Measurements from ENCODE around the gene PIGT. TPM values are rescaled to one million over a fixed set of nuclear protein-coding genes. Genes with fewer than 3 reads are reported as not detected.

PIGT gene
- total RNA-seq: 137 TPM
- polyA plus RNA-seq: 100 to 1,000 TPM in 1 of 4 donors, 10 to 100 TPM in 3; 80.3 to 102 (median 91.7) TPM

DNA sequence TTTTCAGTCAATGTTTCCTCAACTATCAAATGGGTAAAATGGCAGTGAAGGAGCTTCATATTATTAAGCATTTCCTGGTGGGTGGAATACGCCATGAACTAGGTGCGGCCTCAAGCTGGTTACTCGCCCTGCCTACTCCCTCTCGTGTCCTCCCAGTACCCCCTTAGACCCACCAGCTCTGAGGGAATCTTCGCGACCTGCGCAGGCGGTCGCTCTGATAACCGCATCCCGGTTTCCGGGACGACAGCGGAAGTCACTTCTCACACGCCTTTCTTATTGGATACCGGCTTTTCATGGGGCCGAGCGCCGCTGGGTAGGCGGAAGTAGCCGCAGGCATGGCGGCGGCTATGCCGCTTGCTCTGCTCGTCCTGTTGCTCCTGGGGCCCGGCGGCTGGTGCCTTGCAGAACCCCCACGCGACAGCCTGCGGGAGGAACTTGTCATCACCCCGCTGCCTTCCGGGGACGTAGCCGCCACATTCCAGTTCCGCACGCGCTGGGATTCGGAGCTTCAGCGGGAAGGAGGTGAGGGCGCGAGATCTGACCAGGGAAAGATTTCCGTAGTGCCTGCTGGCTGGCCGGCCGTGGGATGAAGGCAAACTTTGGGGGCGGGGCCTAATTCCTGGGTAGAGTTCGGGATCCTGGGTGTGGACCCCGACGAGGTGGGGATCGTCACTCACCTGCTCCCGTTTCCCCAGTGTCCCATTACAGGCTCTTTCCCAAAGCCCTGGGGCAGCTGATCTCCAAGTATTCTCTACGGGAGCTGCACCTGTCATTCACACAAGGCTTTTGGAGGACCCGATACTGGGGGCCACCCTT, at the start of gene PIGT:
PIGT (plus strand) TSS at position 320 of the 816 bp plus-strand sequence; CDS start at position 336, 16 bp downstream.
- peak within 1 kb of the TSS; percentile 95 for H3K4me3 ChIP-seq (ENCODE audit: low read depth, low read length)
- Mint-ChIP-seq H3K27me3 (no peaks in the 10 kb centered on the region), H3K4me3 (peak within 1 kb of the TSS; percentile 92 to 100 (median 96)), H3K27ac (peak within 1 kb of the TSS; percentile 98 to 99 (median 99)), H3K4me1 (peaks cover 24 to 45% (median 31%) of the 10 kb centered on the region in 4 donors), H3K9me3 (no peaks in the 10 kb centered on the region), H3K36me3 (peaks cover 31% of the 10 kb centered on the region)
- no peaks in the 10 kb centered on the region for H3K27me3 ChIP-seq (ENCODE audit: control insufficient read depth, insufficient read depth, low read length)
- DNase-seq (peak; percentile 89 to 92 (median 90)), ATAC-seq (ENCODE audit: low read depth in 2 of 2) (peak; percentile 96 to 97)
- H3K4me1 ChIP-seq (ENCODE audit: control insufficient read depth, insufficient read depth, low read length, poor library complexity, severe bottlenecking): peaks cover 38% of the 10 kb centered on the region
- H3K9me3 ChIP-seq (ENCODE audit: control insufficient read depth in 2 of 2, low read length in 2 of 2): no peaks in the 10 kb centered on the region
- peaks cover 29% of the 10 kb centered on the region for H3K36me3 ChIP-seq (ENCODE audit: control insufficient read depth, insufficient read depth, low read length)
- H3K27ac ChIP-seq (ENCODE audit: insufficient read depth, low read length, poor library complexity, severe bottlenecking): peak within 1 kb of the TSS; percentile 89

- peak overlapping the region in 1 of 3 donors; percentile 41 for H3K27ac Mint-ChIP-seq
- H3K9me3 Mint-ChIP-seq: no peaks in the 10 kb centered on the region
- no peaks in the 10 kb centered on the region for H3K27me3 Mint-ChIP-seq
- peaks cover 17 to 65% (median 47%) of the 10 kb centered on the region in 4 donors for H3K4me1 Mint-ChIP-seq
- no peaks in the 10 kb centered on the region for H3K9me3 ChIP-seq (ENCODE audit: control insufficient read depth in 2 of 2, low read length in 2 of 2)
- no peaks in the 10 kb centered on the region for H3K27me3 ChIP-seq (ENCODE audit: control insufficient read depth, insufficient read depth, low read length)
- no peak overlapping the region for H3K27ac ChIP-seq (ENCODE audit: insufficient read depth, low read length, poor library complexity, severe bottlenecking)
- H3K36me3 Mint-ChIP-seq: peaks cover 22% of the 10 kb centered on the region
- peak overlapping the region in 1 of 4 donors; percentile 76 for H3K4me3 Mint-ChIP-seq
- no peak overlapping the region for H3K4me3 ChIP-seq (ENCODE audit: low read depth, low read length)
- ATAC-seq (ENCODE audit: low read depth in 2 of 2): no peak
- peaks cover 44% of the 10 kb centered on the region for H3K4me1 ChIP-seq (ENCODE audit: control insufficient read depth, insufficient read depth, low read length, poor library complexity, severe bottlenecking)
- peaks cover 26% of the 10 kb centered on the region for H3K36me3 ChIP-seq (ENCODE audit: control insufficient read depth, insufficient read depth, low read length)
- DNase-seq: no peak
Observed at GRCh38 chr20:45366192-45366591, 49.7 kb upstream of the PIGT start.

DNA sequence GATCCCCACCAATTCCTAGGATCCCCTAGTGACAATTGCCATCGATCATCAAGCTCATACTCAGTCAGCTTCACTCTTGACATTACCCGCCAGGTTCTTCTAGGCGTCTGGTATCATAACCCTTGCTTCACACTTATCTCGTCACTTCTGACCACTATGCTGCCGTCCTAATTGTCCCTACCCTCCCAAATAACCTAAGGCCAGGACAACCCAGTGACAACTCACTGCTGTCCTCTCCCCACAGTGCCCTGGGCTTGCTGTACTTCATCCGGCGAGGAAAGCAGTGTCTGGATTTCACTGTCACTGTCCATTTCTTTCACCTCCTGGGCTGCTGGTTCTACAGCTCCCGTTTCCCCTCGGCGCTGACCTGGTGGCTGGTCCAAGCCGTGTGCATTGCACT, 49.3 kb upstream of the PIGT start:
- Mint-ChIP-seq H3K4me3 (peak overlapping the region in 1 of 4 donors; percentile 76), H3K27ac (peak overlapping the region in 1 of 3 donors; percentile 96), H3K4me1 (peaks cover 17 to 69% (median 51%) of the 10 kb centered on the region in 4 donors), H3K27me3 (no peaks in the 10 kb centered on the region), H3K36me3 (peaks cover 22% of the 10 kb centered on the region), H3K9me3 (no peaks in the 10 kb centered on the region)
- DNase-seq (no peak), ATAC-seq (ENCODE audit: low read depth in 2 of 2) (no peak)
- Histone ChIP-seq H3K27me3 (ENCODE audit: control insufficient read depth, insufficient read depth, low read length) (no peaks in the 10 kb centered on the region), H3K4me3 (ENCODE audit: low read depth, low read length) (no peak overlapping the region), H3K36me3 (ENCODE audit: control insufficient read depth, insufficient read depth, low read length) (peaks cover 26% of the 10 kb centered on the region), H3K9me3 (ENCODE audit: control insufficient read depth in 2 of 2, low read length in 2 of 2) (no peaks in the 10 kb centered on the region), H3K27ac (ENCODE audit: insufficient read depth, low read length, poor library complexity, severe bottlenecking) (peak overlapping the region; percentile 63), H3K4me1 (ENCODE audit: control insufficient read depth, insufficient read depth, low read length, poor library complexity, severe bottlenecking) (peaks cover 44% of the 10 kb centered on the region)

DNA sequence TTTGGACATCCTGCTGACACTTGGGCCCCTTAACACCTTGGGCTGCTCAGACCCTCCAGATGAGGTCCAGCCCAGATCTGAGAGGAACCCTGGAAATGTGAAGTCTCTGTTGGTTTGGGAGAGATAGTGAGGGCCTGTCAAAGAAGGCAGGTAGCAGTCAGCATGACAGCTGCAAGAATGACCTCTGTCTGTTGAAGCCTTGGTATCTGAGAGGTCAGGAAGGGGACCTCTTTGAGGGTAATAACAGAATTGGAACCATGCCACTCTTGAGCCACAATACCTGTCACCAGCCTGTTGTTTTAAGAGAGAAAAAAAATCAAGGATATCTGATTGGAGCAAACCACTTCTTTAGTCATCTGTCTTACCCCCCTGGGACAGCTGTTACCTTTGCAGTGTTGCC, 48.8 kb upstream of the PIGT start:
- H3K27ac Mint-ChIP-seq: peak overlapping the region in 1 of 3 donors; percentile 96
- peaks cover 22% of the 10 kb centered on the region for H3K36me3 Mint-ChIP-seq
- no peak overlapping the region for H3K4me3 ChIP-seq (ENCODE audit: low read depth, low read length)

DNA sequence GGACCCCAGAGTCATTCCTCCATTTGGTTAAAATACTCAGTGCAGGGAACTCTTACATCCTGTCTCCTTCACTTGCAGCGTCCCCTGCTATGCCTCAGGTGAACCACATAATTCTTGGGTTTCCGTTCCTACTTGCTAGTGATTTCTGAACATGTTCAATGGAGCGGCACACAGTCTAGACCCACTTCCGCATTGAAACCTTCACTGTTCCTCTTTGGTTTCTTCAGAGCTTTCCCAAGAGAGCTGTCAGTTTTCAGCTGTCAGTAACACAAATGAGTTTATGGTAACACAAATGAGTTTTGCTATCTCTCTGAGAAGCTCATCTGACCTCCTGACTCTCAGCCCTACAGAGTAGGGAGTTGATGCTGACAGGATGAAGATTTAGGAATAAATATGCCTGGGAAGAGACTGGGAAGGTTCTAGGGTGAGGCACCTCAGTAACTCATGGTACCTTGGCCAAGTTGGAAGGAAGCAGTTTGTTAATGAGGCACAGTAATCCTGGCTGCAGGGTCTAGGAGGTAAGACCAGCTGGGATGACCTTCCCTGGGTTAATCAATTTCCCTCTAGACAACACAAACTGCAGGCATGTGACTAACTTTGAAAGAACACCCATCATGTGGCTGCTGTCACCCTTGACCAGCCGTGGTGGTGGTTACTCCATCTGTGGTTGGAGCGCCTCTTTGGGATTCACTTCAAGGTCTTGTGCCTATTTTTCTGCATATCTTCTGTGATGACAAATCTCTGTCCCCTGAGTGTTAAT, 47.5 kb upstream of the PIGT start:
- peak; percentile 18 to 77 (median 53) for DNase-seq
- peak overlapping the region; percentile 8 for H3K4me3 ChIP-seq (ENCODE audit: low read depth, low read length)
- H3K4me1 Mint-ChIP-seq: peaks cover 14 to 75% (median 50%) of the 10 kb centered on the region in 4 donors

More for the DNA sequence above, 48.8 kb upstream of the PIGT start:
- H3K4me1 ChIP-seq (ENCODE audit: control insufficient read depth, insufficient read depth, low read length, poor library complexity, severe bottlenecking): peaks cover 45% of the 10 kb centered on the region
- peaks cover 0 to under 1% (median 0%) of the 10 kb centered on the region in 7 donors for H3K9me3 Mint-ChIP-seq
- H3K27ac ChIP-seq (ENCODE audit: insufficient read depth, low read length, poor library complexity, severe bottlenecking): peak overlapping the region; percentile 63
- H3K27me3 Mint-ChIP-seq: no peaks in the 10 kb centered on the region
- no peaks in the 10 kb centered on the region for H3K27me3 ChIP-seq (ENCODE audit: control insufficient read depth, insufficient read depth, low read length)
- ATAC-seq (ENCODE audit: low read depth in 2 of 2) (no peak), DNase-seq (no peak)
- H3K4me1 Mint-ChIP-seq: peaks cover 17 to 73% (median 53%) of the 10 kb centered on the region in 4 donors
- H3K9me3 ChIP-seq (ENCODE audit: control insufficient read depth in 2 of 2, low read length in 2 of 2): no peaks in the 10 kb centered on the region
- peaks cover 26% of the 10 kb centered on the region for H3K36me3 ChIP-seq (ENCODE audit: control insufficient read depth, insufficient read depth, low read length)
- H3K4me3 Mint-ChIP-seq: peak overlapping the region in 2 of 4 donors; percentile 59 to 76

GRCh38 chr20:45370571-45371160, 45.3 kb upstream of the PIGT start:
- no peak for DNase-seq
- Histone ChIP-seq H3K36me3 (ENCODE audit: control insufficient read depth, insufficient read depth, low read length) (peaks cover 22% of the 10 kb centered on the region), H3K4me3 (ENCODE audit: low read depth, low read length) (no peak overlapping the region), H3K27ac (ENCODE audit: insufficient read depth, low read length, poor library complexity, severe bottlenecking) (no peak overlapping the region), H3K27me3 (ENCODE audit: control insufficient read depth, insufficient read depth, low read length) (no peaks in the 10 kb centered on the region), H3K9me3 (ENCODE audit: control insufficient read depth in 2 of 2, low read length in 2 of 2) (no peaks in the 10 kb centered on the region), H3K4me1 (ENCODE audit: control insufficient read depth, insufficient read depth, low read length, poor library complexity, severe bottlenecking) (peaks cover 34% of the 10 kb centered on the region)
- H3K4me1 Mint-ChIP-seq: peaks cover 14 to 71% (median 37%) of the 10 kb centered on the region in 4 donors
- H3K27me3 Mint-ChIP-seq: no peaks in the 10 kb centered on the region
- peak overlapping the region in 3 of 4 donors; percentile 7 to 62 (median 41) for H3K4me3 Mint-ChIP-seq
- no peak overlapping the region for H3K27ac Mint-ChIP-seq
- peaks cover 17% of the 10 kb centered on the region for H3K36me3 Mint-ChIP-seq
- ATAC-seq (ENCODE audit: low read depth in 2 of 2): no peak
- H3K9me3 Mint-ChIP-seq: peaks cover 0 to 3% (median 0%) of the 10 kb centered on the region in 7 donors

More for the DNA sequence above, 47.5 kb upstream of the PIGT start:
- Mint-ChIP-seq H3K36me3 (peaks cover 22% of the 10 kb centered on the region), H3K9me3 (peaks cover 0 to 3% (median 0%) of the 10 kb centered on the region in 7 donors), H3K27me3 (no peaks in the 10 kb centered on the region), H3K4me3 (peak overlapping the region; percentile 41 to 59 (median 52)), H3K27ac (peak overlapping the region; percentile 26 to 73 (median 70))
- H3K27me3 ChIP-seq (ENCODE audit: control insufficient read depth, insufficient read depth, low read length): no peaks in the 10 kb centered on the region
- peaks cover 26% of the 10 kb centered on the region for H3K36me3 ChIP-seq (ENCODE audit: control insufficient read depth, insufficient read depth, low read length)
- peaks cover 52% of the 10 kb centered on the region for H3K4me1 ChIP-seq (ENCODE audit: control insufficient read depth, insufficient read depth, low read length, poor library complexity, severe bottlenecking)
- H3K27ac ChIP-seq (ENCODE audit: insufficient read depth, low read length, poor library complexity, severe bottlenecking): peak overlapping the region; percentile 63
- H3K9me3 ChIP-seq (ENCODE audit: control insufficient read depth in 2 of 2, low read length in 2 of 2): no peaks in the 10 kb centered on the region
- peak; percentile 64 to 69 for ATAC-seq (ENCODE audit: low read depth in 2 of 2)

DNA sequence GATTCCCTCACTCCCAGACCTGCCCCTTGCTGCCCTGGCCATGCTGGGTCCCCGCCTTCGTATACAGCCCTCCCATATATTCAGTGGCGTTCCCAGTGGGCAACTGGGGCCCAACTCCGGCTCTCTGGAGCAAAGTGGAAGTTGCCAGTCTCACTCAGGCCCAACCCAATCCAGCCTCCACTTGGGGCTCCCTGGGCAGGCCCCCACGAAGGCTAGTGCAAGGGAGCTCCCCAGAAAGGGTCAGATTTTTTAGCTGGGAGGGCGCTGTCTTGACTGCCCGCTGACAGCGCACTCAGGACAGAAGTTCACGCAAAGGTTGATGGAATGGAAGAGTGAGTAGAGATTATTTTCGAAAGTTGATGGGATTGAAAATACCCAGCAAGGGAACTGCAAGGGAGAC, 43.7 kb upstream of the PIGT start:
- Histone ChIP-seq H3K4me3 (ENCODE audit: low read depth, low read length) (no peak overlapping the region), H3K4me1 (ENCODE audit: control insufficient read depth, insufficient read depth, low read length, poor library complexity, severe bottlenecking) (peaks cover 31% of the 10 kb centered on the region), H3K27ac (ENCODE audit: insufficient read depth, low read length, poor library complexity, severe bottlenecking) (no peak overlapping the region), H3K9me3 (ENCODE audit: control insufficient read depth in 2 of 2, low read length in 2 of 2) (no peaks in the 10 kb centered on the region), H3K27me3 (ENCODE audit: control insufficient read depth, insufficient read depth, low read length) (no peaks in the 10 kb centered on the region), H3K36me3 (ENCODE audit: control insufficient read depth, insufficient read depth, low read length) (peaks cover 7% of the 10 kb centered on the region)
- Mint-ChIP-seq H3K27ac (no peak overlapping the region), H3K4me3 (peak overlapping the region; percentile 57 to 82 (median 68)), H3K9me3 (peaks cover 0 to 3% (median 0%) of the 10 kb centered on the region in 7 donors), H3K36me3 (peaks cover 9% of the 10 kb centered on the region), H3K4me1 (peaks cover 14 to 58% (median 31%) of the 10 kb centered on the region in 4 donors), H3K27me3 (no peaks in the 10 kb centered on the region)
- DNase-seq (no peak), ATAC-seq (ENCODE audit: low read depth in 2 of 2) (no peak)
